Activated CD4-positive, alpha-beta T cell treated with anti-CD3 and anti-CD28 coated beads for 36 hours (primary cell): ENCODE data around the gene VILL. TPM values are rescaled to one million over a fixed set of nuclear protein-coding genes. Genes with fewer than 3 reads are reported as not detected.
A peak's percentile ranks its signal among the peaks of the same experiment; 100 is the strongest.

Source experiments
- ATAC-seq: fragments of 200-7000 bp; cut with Tn5 transposase; one replicate; pipeline ENCODE4 v1.10.0; 2021; ENCODE audit warnings: mild to moderate bottlenecking, moderate library complexity
- CTCF ChIA-PET: fragments of 350-600 bp; sonication (Branson Sonifier 250); formaldehyde crosslinking; loops from one replicate; lab custom pipeline; 2021; ENCODE audit warnings: antibody characterized with exemption; lab: Charles Lee
- POLR2A ChIA-PET: fragments of 350-600 bp; sonication (Branson Sonifier 250); formaldehyde crosslinking; loops from one replicate; lab custom pipeline; 2021; ENCODE audit warnings: antibody characterized with exemption, inconsistent platforms; lab: Charles Lee
- DNase-seq: peaks from one replicate; pipeline ENCODE4 v3.0.0-alpha.2; 2020
- H3K27ac Mint-ChIP-seq: one replicate; pipeline ENCODE4 v1.8.0; 2021; ENCODE audit warnings: mixed read lengths
- H3K27me3 Mint-ChIP-seq: one replicate; pipeline ENCODE4 v1.8.0; 2021; ENCODE audit warnings: mixed read lengths
- H3K36me3 Mint-ChIP-seq: one replicate; pipeline ENCODE4 v1.8.0; 2021; ENCODE audit warnings: low read depth, mixed read lengths
- H3K4me1 Mint-ChIP-seq: one replicate; pipeline ENCODE4 v1.8.0; 2021; ENCODE audit warnings: mixed read lengths
- H3K4me3 Mint-ChIP-seq: one replicate; pipeline ENCODE4 v1.8.0; 2021; ENCODE audit warnings: mild to moderate bottlenecking, moderate library complexity, mixed read lengths
- H3K9me3 Mint-ChIP-seq: one replicate; pipeline ENCODE4 v1.8.0; 2021; ENCODE audit warnings: low read depth, mixed read lengths
- intact Hi-C, 2 experiments: fragments of 100-400 bp; cut with DNase I in 1 of 2; cut with micrococcal nuclease in 1 of 2; formaldehyde crosslinking; loops; one replicate each; pipeline versions ENCODE4 v1.14.2 to v1.15.1; 2022 to 2024; cut with DNase I, micrococcal nuclease
- total RNA-seq, 2 experiments: library from RNA; stranded (reverse); gene quantifications; one replicate each; pipeline ENCODE4 v1.2.3, GENCODE V29; 2021

The VILL gene
- total RNA-seq, 2 experiments from 2014 or later = 9.2 to 12.1 TPM

DNA sequence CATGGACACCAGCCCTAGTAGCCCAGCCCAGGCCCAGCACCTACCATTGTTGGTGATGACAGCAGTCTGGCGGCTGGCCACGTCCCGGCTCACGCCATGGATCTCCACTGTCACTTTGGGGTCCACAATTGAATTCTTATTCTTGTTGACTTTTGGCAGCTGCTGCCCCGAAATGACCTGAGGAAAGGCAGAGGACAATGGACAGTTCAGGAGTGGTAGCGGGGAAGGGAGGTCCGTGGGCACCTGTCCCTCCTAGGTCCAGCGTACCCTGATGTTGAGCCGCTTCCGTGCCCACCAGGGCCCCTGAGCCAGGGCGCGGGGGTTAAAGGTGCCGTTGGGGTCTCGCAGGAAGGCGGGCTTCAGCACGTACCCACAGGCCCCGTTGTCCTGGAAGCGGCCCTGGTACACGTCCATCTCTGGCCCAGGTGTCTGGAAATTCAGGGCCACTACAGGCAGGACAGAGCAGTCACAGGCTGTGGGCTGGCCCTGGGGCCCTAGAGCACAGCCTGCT is 17.7 kb downstream of the VILL start:
- DNase-seq = no peak
- no peak overlapping the region for H3K4me3 Mint-ChIP-seq
- H3K27me3 Mint-ChIP-seq = no peaks in the 10 kb centered on the region
- H3K27ac Mint-ChIP-seq = no peak overlapping the region
- ATAC-seq = no peak
- intact Hi-C loops = no loop called here
- POLR2A ChIA-PET = no interaction called here
- H3K9me3 Mint-ChIP-seq = no peaks in the 10 kb centered on the region
- peaks cover 5% of the 10 kb centered on the region for H3K4me1 Mint-ChIP-seq
- H3K36me3 Mint-ChIP-seq = peaks cover 6% of the 10 kb centered on the region
- CTCF ChIA-PET = no interaction called here

DNA sequence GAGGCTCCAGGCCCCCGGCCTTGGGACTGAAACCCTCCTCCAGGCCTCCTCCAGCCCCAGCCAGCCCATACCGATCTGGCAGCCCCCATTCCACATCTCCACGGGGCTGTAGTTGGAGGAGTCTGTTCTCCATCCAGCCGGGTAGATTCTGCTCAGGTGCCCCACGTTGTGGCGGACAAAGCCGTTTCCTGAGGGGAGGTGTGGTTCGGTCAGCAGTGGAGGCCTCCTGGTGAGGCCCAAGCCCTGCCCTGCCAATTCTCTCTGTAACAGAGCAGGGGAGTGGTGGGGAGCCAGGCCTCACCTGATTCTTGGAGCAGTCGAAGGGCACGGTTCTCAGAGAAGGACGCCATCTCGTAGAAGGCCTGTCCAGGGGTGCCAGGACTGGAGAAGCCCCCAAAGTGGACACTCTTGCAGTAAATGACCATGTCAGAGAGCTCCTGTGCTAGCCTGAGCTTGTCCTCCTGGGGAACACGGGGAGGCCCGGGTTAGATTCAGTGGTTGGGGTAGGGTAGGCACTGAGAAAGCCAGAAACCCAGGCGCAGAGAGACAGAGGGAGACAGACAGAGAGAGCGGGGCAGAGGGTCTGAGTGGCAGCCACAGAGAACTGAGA is 18.5 kb downstream of the VILL start:
- Mint-ChIP-seq H3K27ac (no peak overlapping the region), H3K4me3 (no peak overlapping the region), H3K27me3 (no peaks in the 10 kb centered on the region), H3K9me3 (no peaks in the 10 kb centered on the region), H3K4me1 (peaks cover 5% of the 10 kb centered on the region), H3K36me3 (peaks cover 6% of the 10 kb centered on the region)
- no peak for DNase-seq
- intact Hi-C loops = no loop called here
- CTCF ChIA-PET = interaction anchor here (0.7 kb wide), 1 partner anchor 326 kb away, joined by 3 read pairs; no protein-coding TSS in a partner anchor
- POLR2A ChIA-PET = no interaction called here
- no peak for ATAC-seq

DNA sequence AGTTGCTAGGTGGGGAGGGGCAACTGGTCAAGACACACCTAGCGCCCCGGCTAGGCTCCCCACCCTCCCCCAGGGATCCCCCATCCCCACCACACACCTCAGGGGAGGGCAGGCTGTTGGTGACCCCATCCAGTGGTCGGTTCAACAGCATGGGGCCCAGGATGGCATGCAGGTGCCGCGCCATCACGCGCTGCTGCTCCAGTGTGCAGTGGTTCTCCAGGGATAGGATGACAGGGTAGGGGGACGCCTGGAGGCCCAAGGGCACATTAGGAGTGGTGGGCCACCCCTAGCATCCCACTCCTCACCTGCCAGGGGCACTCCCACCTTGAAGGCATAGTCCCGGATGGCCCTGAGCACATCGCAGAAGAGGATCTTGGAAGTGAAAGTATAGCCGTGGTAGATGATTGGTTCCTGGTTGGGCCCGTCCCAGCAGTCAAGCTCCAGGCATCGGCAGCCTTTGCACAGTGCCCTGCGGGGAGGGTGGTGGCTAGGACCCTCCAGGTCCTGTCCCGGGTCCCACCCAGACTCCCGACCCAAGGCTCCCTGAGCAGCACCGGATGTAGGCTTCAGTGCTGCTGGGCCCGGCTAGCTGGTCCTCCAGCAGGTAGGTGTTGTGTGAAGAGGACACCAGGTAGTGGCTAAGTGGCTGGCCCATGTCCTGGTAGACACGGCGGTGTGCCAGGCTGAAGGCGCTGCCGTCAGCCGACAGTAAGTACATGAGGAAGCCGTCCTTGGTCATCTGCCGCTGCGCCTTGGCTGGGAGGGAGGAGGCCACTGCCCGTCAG is 19.4 kb downstream of the VILL start:
- no peaks in the 10 kb centered on the region for H3K36me3 Mint-ChIP-seq
- intact Hi-C loops = no loop called here
- no peaks in the 10 kb centered on the region for H3K27me3 Mint-ChIP-seq
- DNase-seq (no peak), ATAC-seq (no peak)
- H3K4me1 Mint-ChIP-seq = no peaks in the 10 kb centered on the region
- ChIA-PET POLR2A (no interaction called here), CTCF (no interaction called here)
- H3K9me3 Mint-ChIP-seq = no peaks in the 10 kb centered on the region
- H3K27ac Mint-ChIP-seq = no peak overlapping the region
- H3K4me3 Mint-ChIP-seq = no peak overlapping the region

DNA sequence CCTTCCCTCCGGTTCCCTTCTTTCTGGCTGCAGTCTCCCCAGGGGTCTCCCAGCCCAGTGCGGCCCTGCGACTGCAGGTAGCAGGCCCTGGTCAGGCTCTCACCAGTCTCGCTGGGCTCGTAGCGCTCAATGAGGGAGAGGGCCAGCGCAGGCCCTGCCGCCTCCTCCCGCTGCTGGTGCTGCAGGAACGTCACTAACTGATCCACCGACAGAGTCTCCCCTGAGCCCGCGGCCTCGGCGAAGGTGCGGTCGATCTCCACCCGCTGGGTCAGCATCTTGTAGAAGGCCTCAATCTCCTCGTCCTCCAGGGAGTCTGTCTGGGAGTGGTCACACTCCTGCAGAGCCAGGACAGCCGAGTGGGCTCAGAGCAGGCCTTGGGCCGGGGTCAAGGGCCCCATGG is 20.5 kb downstream of the VILL start:
- Mint-ChIP-seq H3K4me3 (no peak overlapping the region), H3K4me1 (no peaks in the 10 kb centered on the region), H3K9me3 (peaks cover 2% of the 10 kb centered on the region), H3K36me3 (peaks cover 9% of the 10 kb centered on the region), H3K27me3 (no peaks in the 10 kb centered on the region), H3K27ac (no peak overlapping the region)
- intact Hi-C loops = no loop called here
- ATAC-seq (no peak), DNase-seq (no peak)
- ChIA-PET CTCF (interaction anchor here (0.7 kb wide), 1 partner anchor 10 kb away, joined by 3 read pairs; no protein-coding TSS in a partner anchor), POLR2A (no interaction called here)

DNA sequence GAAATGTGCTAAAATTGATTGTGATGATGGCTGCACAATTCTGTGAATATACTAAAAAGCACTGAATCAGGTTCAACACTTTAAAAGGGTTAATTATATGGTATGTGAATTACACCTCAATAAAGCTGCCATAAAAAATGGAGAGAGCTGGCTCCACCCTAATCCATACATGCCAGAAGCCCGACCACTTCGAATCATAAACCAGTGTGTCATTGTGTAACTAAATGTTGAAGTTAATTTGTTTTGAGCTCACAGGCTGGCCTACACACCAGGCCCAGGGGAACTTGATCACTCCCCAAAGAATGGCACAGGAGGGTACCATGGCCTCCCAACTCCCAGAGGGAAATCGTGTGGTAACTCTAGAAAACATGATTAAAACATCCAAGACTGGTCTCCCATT is 24.9 kb downstream of the VILL start:
- CTCF ChIA-PET = no interaction called here
- intact Hi-C loops = no loop called here
- H3K27ac Mint-ChIP-seq = no peak overlapping the region
- H3K9me3 Mint-ChIP-seq = peaks cover 2% of the 10 kb centered on the region
- POLR2A ChIA-PET = no interaction called here
- no peak overlapping the region for H3K4me3 Mint-ChIP-seq
- H3K4me1 Mint-ChIP-seq = no peaks in the 10 kb centered on the region
- ATAC-seq (no peak), DNase-seq (no peak)
- peaks cover 23% of the 10 kb centered on the region for H3K36me3 Mint-ChIP-seq
- H3K27me3 Mint-ChIP-seq = no peaks in the 10 kb centered on the region

DNA sequence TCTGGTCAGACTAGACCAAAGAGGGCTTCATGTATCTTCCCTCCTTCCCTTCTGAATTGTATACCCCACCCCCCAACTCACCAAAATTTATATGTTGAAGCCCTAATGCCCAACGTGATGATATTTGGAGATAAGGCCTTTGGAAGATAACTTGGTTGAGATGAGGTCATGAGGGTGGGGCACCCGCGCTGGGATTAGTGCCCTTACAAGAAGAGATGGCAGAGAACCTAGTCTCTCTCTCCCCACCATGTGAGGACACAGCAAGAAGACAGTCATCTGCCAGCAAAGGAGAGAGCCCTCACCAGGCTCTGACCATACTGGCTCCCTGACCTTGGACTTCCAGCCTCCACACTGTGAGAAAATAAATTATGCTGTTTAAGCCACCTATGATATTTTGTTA is 25.4 kb downstream of the VILL start:
- ChIA-PET POLR2A (no interaction called here), CTCF (interaction anchor here (0.6 kb wide), 1 partner anchor 11 kb away, joined by 4 read pairs; no protein-coding TSS in a partner anchor)
- Mint-ChIP-seq H3K36me3 (peaks cover 23% of the 10 kb centered on the region), H3K4me3 (no peak overlapping the region), H3K9me3 (peaks cover 2% of the 10 kb centered on the region), H3K4me1 (no peaks in the 10 kb centered on the region), H3K27ac (no peak overlapping the region), H3K27me3 (no peaks in the 10 kb centered on the region)
- intact Hi-C loops = no loop called here
- DNase-seq (no peak), ATAC-seq (no peak)

DNA sequence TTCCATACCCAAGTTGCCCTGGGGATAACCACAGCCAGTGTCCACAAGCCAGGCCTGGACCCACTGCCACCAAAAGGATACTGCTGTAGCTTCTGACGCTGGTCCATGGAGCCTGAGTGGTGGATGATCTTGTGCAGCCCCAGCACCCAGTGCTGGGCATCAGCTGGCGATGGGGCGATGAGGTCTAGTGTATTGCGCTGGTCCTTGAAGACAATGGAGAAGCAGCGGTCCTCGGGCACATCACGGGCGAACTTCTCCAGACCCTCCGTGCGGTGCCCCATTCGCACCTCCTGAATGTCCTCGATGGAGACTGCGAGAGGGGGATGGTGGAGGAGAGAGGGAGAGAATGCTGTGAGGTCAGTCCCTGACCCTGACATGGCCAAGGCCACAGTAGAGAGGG is 25.8 kb downstream of the VILL start:
- Mint-ChIP-seq H3K4me3 (no peak overlapping the region), H3K9me3 (peaks cover 2% of the 10 kb centered on the region), H3K36me3 (peaks cover 23% of the 10 kb centered on the region), H3K27me3 (no peaks in the 10 kb centered on the region), H3K4me1 (no peaks in the 10 kb centered on the region), H3K27ac (no peak overlapping the region)
- ATAC-seq (no peak), DNase-seq (no peak)
- ChIA-PET CTCF (interaction anchor here (0.6 kb wide), 1 partner anchor 11 kb away, joined by 4 read pairs; no protein-coding TSS in a partner anchor), POLR2A (no interaction called here)
- intact Hi-C loops = no loop called here

DNA sequence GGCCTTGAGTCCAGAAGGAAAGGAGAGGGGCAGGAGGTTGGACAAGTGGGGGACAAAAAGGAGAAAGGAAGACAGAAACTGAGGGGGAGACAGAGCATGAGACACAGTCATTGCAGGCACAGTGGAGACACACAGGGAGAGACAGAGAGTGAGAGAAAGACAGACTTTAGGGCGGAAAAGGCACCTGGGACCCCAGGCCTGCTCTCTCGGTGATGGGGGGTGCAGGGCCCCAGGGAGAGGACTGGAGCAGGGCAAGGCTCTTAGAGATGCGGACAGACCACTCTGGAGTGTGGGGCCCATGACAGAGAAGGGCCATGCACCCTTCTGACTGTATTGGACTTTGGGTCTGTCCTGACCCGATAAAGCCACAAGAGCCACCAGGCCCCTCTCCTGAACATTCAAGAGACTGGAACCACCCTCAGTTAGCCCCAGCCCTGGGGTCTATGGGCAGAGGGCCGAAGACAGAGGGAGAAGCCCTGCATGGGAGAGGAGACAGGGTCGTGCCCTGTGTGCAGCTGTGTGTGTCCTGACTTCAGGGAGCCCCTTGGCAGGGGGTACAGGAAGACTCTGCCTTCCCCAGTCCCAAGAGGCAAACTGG is 26.4 kb downstream of the VILL start:
- Mint-ChIP-seq H3K27me3 (no peaks in the 10 kb centered on the region), H3K4me3 (no peak overlapping the region), H3K9me3 (peaks cover 2% of the 10 kb centered on the region), H3K36me3 (peaks cover 23% of the 10 kb centered on the region), H3K4me1 (no peaks in the 10 kb centered on the region), H3K27ac (no peak overlapping the region)
- intact Hi-C loops = no loop called here
- ChIA-PET CTCF (interaction anchor here (0.6 kb wide), 2 partner anchors 10 to 1641 kb away, joined by 3 to 4 read pairs; no protein-coding TSS in a partner anchor), POLR2A (no interaction called here)
- DNase-seq (no peak), ATAC-seq (no peak)

DNA sequence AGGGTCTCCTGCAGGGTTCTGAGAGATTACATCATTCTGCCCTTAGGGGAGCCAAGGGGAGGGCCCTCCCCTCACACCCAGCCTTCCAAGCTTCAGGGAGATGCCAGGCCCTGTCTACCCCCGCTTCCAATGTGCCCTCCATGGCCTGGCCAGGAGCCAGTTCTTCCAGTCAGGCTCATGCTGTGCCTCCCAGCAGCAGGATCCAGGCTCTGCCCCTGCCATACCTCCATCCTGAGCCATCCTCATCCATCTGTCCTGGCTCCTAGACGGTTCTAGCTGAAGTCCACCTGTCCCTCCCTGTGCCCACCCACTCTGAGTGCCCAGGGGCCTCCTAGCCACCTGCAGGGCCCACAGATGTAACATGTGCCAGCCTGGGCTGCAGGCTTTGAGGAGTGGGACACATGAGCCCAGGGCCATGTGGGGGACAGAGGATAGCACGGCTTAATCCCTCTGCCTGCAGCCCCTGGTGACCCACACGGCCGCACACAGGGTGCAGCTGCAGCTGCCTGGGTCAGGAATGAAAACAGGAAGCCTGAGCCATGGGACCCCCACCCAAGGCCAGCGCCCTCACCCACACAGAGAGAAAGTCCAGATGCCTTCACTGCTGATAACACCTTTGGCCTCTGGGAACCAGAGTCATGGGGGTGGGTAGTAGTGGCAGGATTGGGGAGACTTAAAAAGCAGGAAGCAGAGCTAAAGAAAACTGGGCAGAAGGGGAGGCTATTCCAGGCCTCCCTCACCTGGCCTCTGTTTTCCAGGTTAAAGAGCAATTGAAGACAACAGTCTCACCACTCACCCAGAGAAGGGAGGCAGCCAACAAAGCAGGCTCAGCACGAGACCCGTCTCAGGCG is 27.1 kb downstream of the VILL start:
- H3K4me1 Mint-ChIP-seq = no peaks in the 10 kb centered on the region
- CTCF ChIA-PET = interaction anchor here (0.6 to 1.1 kb wide), 4 partner anchors 21 to 1641 kb away, joined by 3 to 6 read pairs (median 3); no protein-coding TSS in a partner anchor
- DNase-seq (no peak), ATAC-seq (no peak)
- H3K27ac Mint-ChIP-seq = no peak overlapping the region
- no peak overlapping the region for H3K4me3 Mint-ChIP-seq
- intact Hi-C loops = no loop called here
- POLR2A ChIA-PET = no interaction called here
- H3K36me3 Mint-ChIP-seq = peaks cover 23% of the 10 kb centered on the region
- H3K9me3 Mint-ChIP-seq = peaks cover 2% of the 10 kb centered on the region
- no peaks in the 10 kb centered on the region for H3K27me3 Mint-ChIP-seq

DNA sequence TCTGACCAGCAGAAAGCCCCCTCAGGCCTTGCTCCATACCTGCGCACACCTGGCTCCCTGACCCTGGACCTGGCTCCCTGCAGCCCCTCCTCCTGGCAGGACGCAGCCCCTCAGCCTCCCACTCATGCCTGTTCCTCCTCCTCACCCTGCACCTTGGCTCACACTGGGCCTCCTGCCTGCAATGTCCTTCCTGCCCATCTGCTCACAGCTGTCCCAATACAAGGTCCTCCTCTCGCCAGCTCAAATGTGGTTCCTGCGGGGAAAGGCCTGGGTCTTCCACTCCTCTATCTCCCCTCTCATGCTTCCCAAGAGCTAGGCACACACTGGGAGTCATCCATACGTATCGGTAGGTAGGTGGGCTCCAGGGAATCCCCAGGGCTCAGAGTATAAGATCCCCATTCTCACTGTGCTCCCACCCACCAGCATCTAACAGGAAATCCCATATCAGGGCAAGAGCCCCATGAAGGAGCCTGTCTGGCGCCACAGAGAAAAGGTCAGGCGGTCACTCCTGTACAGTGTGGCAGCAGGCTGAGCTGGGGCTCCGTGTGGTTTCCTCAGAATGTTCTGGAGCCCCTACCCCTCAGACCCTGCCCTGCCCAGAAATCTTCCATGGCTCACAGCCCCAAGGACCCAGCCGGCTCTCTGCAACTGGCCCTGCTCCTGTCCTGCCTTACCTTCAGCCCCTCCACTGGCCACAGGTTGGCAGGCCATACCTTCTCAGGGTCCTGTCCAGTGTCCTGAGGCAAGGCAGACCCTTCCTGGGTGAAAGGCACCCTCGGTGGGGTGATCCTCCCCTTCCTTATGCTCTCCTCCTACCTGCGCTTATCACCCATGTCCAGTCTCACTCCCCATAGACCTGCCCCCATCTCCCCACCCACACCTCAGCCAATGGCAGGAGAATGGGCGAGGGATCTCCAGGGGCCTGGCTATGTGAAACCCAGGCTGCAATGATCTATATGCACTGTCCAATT is 28.0 kb downstream of the VILL start:
- Mint-ChIP-seq H3K27ac (no peak overlapping the region), H3K27me3 (no peaks in the 10 kb centered on the region), H3K36me3 (peaks cover 23% of the 10 kb centered on the region), H3K4me3 (no peak overlapping the region), H3K4me1 (peaks cover 6% of the 10 kb centered on the region), H3K9me3 (peaks cover 2% of the 10 kb centered on the region)
- intact Hi-C loops = no loop called here
- ChIA-PET CTCF (interaction anchor here (0.6 to 2.2 kb wide), 3 partner anchors 21 to 723 kb away, joined by 3 to 9 read pairs (median 6); no protein-coding TSS in a partner anchor), POLR2A (no interaction called here)
- peak; percentile 2 for DNase-seq
- no peak for ATAC-seq
